A673 (cell line): Measurements from ENCODE around the gene LONRF3. TPM values are rescaled to one million over a fixed set of nuclear protein-coding genes. Genes with fewer than 3 reads are reported as not detected.

Source experiments
- BruUV-seq: library from RNA; stranded (reverse); fragments of 400-500 nt; replicated peaks from 2 replicates; lab custom pipeline; 2021; lab: Mats Ljungman, UMichigan
- CTCF ChIA-PET: fragments of 300-600 bp; sonication (Branson Sonifier 250); formaldehyde crosslinking; loops from one replicate; lab custom pipeline; 2022; ENCODE audit warnings: antibody characterized with exemption; lab: Charles Lee
- POLR2A ChIA-PET: fragments of 300-600 bp; sonication (Branson Sonifier 250); formaldehyde crosslinking; loops from one replicate; lab custom pipeline; 2022; ENCODE audit warnings: antibody characterized with exemption; ENCODE audit not compliant: low non-redundant PET; lab: Charles Lee
- DNase-seq: peaks from one replicate; pipeline ENCODE4 v3.0.0-alpha.2; 2015; ENCODE audit warnings: low spot score
- H3K27ac ChIP-seq: fragments of 200-600 bp; sonication (generic); 2 replicates; pipeline ENCODE4 v1.5.1; 2016; ENCODE audit warnings: mixed run types, low read depth, mild to moderate bottlenecking, mixed read lengths, antibody characterized with exemption, low read length; ENCODE audit not compliant: poor library complexity, severe bottlenecking
- H3K27me3 ChIP-seq: fragments of 200-600 bp; sonication (generic); replicated peaks from 2 replicates; pipeline ENCODE4 v1.6.1; 2017; ENCODE audit warnings: mixed run types, low read depth, mild to moderate bottlenecking, mixed read lengths, antibody characterized with exemption, low read length; ENCODE audit not compliant: insufficient read depth, poor library complexity
- H3K36me3 ChIP-seq: fragments of 200-600 bp; sonication (generic); 2 replicates; pipeline ENCODE4 v1.6.1; 2016; ENCODE audit warnings: mixed run types, mild to moderate bottlenecking, mixed read lengths, antibody characterized with exemption, low read length; ENCODE audit not compliant: insufficient read depth, poor library complexity, severe bottlenecking
- H3K4me1 ChIP-seq: fragments of 200-600 bp; sonication (generic); 2 replicates; pipeline ENCODE4 v1.6.1; 2017; ENCODE audit warnings: mixed run types, mild to moderate bottlenecking, mixed read lengths, antibody characterized with exemption, low read length; ENCODE audit not compliant: insufficient read depth, poor library complexity, severe bottlenecking
- H3K4me3 ChIP-seq: fragments of 200-600 bp; sonication (generic); 2 replicates; pipeline ENCODE4 v1.5.1; 2016; ENCODE audit warnings: low read depth, mixed run types, mild to moderate bottlenecking, mixed read lengths, low read length; ENCODE audit not compliant: poor library complexity, severe bottlenecking
- H3K9me3 ChIP-seq: fragments of 200-600 bp; sonication (generic); 2 replicates; pipeline ENCODE4 v1.6.1; 2016; ENCODE audit warnings: mixed run types, low read depth, mild to moderate bottlenecking, mixed read lengths, antibody characterized with exemption, low read length; ENCODE audit not compliant: poor library complexity, severe bottlenecking
- CTCF ChIP-seq: fragments of 300-800, 200-600 bp; sonication (generic); conservative IDR thresholded peaks from 2 replicates; pipeline ENCODE4 v1.5.1; 2017; ENCODE audit warnings: low read depth, mild to moderate bottlenecking, antibody characterized with exemption, low read length, moderate library complexity, mixed read lengths
- EZH2 ChIP-seq: fragments of 200-600 bp; sonication (generic); IDR thresholded peaks from 2 replicates; pipeline ENCODE4 v1.6.1; 2017; ENCODE audit warnings: borderline replicate concordance, low read depth, mild to moderate bottlenecking, mixed read lengths, antibody characterized with exemption, low read length; ENCODE audit not compliant: poor library complexity, severe bottlenecking
- intact Hi-C: fragments of 100-400 bp; cut with micrococcal nuclease; formaldehyde crosslinking; loops from one replicate; pipeline ENCODE4 v1.10.0; 2022; ENCODE audit not compliant: unreplicated experiment
- total RNA-seq: library from RNA; stranded (reverse); gene quantifications from 2 replicates; pipeline ENCODE4 v1.2.3, GENCODE V29; 2021

The LONRF3 gene
- total RNA-seq, 1 experiment from 2014 or later: 0.11 TPM

- Histone ChIP-seq H3K4me1 (no peaks in the 10 kb centered on the region), H3K4me3 (no peak overlapping the region), H3K36me3 (no peaks in the 10 kb centered on the region), H3K9me3 (no peaks in the 10 kb centered on the region), H3K27me3 (peaks cover 44% of the 10 kb centered on the region), H3K27ac (no peak overlapping the region)
- BruUV-seq: no TSS peak
- TF ChIP-seq EZH2 (no peak), CTCF (no peak)
- DNase-seq: no peak
- ChIA-PET POLR2A (no interaction called here), CTCF (interaction anchor here (0.5 kb wide), 1 partner anchor 183 kb away, joined by 3 read pairs; no protein-coding TSS in a partner anchor)
- intact Hi-C loops: no loop called here
Observed at GRCh38 chrX:118978451-118978850, 4.0 kb downstream of the LONRF3 start.

DNA sequence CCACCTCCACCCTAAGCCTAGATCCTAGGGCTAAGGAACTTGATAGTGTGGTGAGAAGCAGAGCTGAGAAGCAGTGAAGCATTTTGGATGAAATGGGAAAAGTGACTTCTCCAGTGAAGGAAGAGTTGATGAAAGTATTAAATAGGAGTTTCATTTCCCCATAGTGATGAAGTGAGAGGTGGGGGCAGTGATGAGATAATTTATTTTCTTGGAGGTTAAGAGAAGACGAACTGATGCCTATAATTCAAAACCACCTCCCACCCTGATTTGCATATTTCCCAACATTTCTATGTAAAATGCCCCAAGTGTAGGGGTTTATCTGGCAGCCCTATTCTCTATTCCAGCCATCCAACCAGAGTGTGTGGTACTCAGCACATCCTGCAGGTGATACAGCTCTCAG, 6.3 kb downstream of the LONRF3 start:
- no peak for DNase-seq
- Histone ChIP-seq H3K4me3 (no peak overlapping the region), H3K27ac (no peak overlapping the region), H3K27me3 (peaks cover 21% of the 10 kb centered on the region), H3K9me3 (no peaks in the 10 kb centered on the region), H3K4me1 (no peaks in the 10 kb centered on the region), H3K36me3 (no peaks in the 10 kb centered on the region)
- intact Hi-C loops: no loop called here
- TF ChIP-seq EZH2 (no peak), CTCF (no peak)
- BruUV-seq: no TSS peak
- ChIA-PET POLR2A (no interaction called here), CTCF (no interaction called here)

DNA sequence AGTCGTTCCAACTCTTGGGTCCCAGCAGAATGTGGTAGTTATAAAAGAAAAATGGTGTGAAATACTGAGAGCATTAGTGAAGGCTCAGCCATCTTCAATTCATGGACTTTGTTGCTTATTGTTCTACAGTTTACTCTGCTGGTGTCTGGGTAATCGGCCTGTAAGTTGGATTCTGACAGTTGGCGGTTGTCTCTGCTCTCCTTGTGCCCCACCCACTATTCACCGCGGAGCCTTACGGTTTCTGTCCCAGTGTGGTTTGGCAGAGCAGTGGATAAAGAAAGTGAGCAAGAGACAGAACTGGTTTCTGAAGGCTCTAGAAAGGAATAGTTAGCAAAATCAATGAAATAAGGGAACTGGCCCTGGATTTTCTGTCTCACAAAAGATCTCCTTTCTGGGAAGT, 9.1 kb downstream of the LONRF3 start:
- Histone ChIP-seq H3K27ac (no peak overlapping the region), H3K4me1 (no peaks in the 10 kb centered on the region), H3K36me3 (no peaks in the 10 kb centered on the region), H3K27me3 (no peaks in the 10 kb centered on the region), H3K4me3 (no peak overlapping the region), H3K9me3 (no peaks in the 10 kb centered on the region)
- ChIA-PET CTCF (no interaction called here), POLR2A (no interaction called here)
- BruUV-seq: no TSS peak
- DNase-seq: no peak
- TF ChIP-seq EZH2 (no peak), CTCF (no peak)
- intact Hi-C loops: no loop called here
